GM12878 (cell line): ENCODE results near the gene GTPBP3. TPM values are rescaled to one million over a fixed set of nuclear protein-coding genes. Genes with fewer than 3 reads are reported as not detected.

Source experiments
- ATAC-seq: fragments of 200-7000 bp; cut with Tn5 transposase; 3 replicates; pipeline ENCODE4 v1.9.1; 2020; ENCODE audit warnings: mild to moderate bottlenecking, moderate library complexity
- BruUV-seq: library from RNA; stranded (reverse); fragments of 400-500 nt; replicated peaks from 2 replicates; lab custom pipeline; 2021; lab: Mats Ljungman, UMichigan
- CTCF ChIA-PET: fragments of 300-600 bp; sonication (Branson Sonifier 250); formaldehyde crosslinking; extraction: SDS; loops from one replicate; lab custom pipeline; 2021; ENCODE audit warnings: inconsistent platforms; lab: Yijun Ruan, JAX
- POLR2A ChIA-PET: fragments of 350-600 bp; formaldehyde crosslinking; extraction: SDS; loops from one replicate; lab custom pipeline; 2021; ENCODE audit warnings: inconsistent platforms; lab: Charles Lee
- RAD21 ChIA-PET: fragments of 300-600 bp; sonication (Branson Sonifier 250); formaldehyde crosslinking; loops from one replicate; lab custom pipeline; 2023; ENCODE audit warnings: antibody characterized with exemption; ENCODE audit not compliant: unreplicated experiment; lab: Charles Lee
- SMC1A ChIA-PET: fragments of 300-600 bp; sonication (Branson Sonifier 250); formaldehyde crosslinking; loops from one replicate; lab custom pipeline; 2023; ENCODE audit not compliant: unreplicated experiment, uncharacterized antibody; lab: Charles Lee
- DNase-seq: peaks from one replicate; pipeline ENCODE4 v3.0.0-alpha.2; 2011; ENCODE audit warnings: low read depth, low spot score
- FAIRE-seq: peaks from 3 replicates; lab custom pipeline; 2011; peaks lifted over from hg19 to GRCh38; lab: Jason Lieb, UNC
- H2AFZ ChIP-seq: 2 replicates; pipeline ENCODE4 v1.6.0; 2011; ENCODE audit warnings: low read depth, low read length, control low read depth; ENCODE audit not compliant: control insufficient read depth
- H3K27ac ChIP-seq: 2 replicates; pipeline ENCODE4 v1.5.1; 2011; ENCODE audit warnings: control low read depth; ENCODE audit not compliant: control insufficient read depth, insufficient read depth
- H3K27me3 ChIP-seq, 2 experiments: replicated peaks in 1 of 2; 2 replicates each; pipeline versions ENCODE4 v1.6.0 to v1.6.1; 2011; ENCODE audit warnings: low read length in 1 of 2; ENCODE audit not compliant: control insufficient read depth in 2 of 2, insufficient read depth in 2 of 2
- H3K36me3 ChIP-seq, 2 experiments: 2 replicates each; pipeline ENCODE4 v1.5.1; 2011; ENCODE audit warnings: low read length in 1 of 2; ENCODE audit not compliant: control insufficient read depth in 2 of 2, insufficient read depth in 2 of 2
- H3K4me1 ChIP-seq: 2 replicates; pipeline ENCODE4 v1.6.1; 2011; ENCODE audit warnings: mild to moderate bottlenecking, low read length, moderate library complexity, mixed read lengths; ENCODE audit not compliant: control insufficient read depth, insufficient read depth
- H3K4me2 ChIP-seq: 2 replicates; pipeline ENCODE4 v1.6.0; 2011; ENCODE audit warnings: control low read depth; ENCODE audit not compliant: control insufficient read depth, insufficient read depth
- H3K4me3 ChIP-seq: fragments of 200-600 bp; sonication (generic); 2 replicates; pipeline ENCODE4 v1.5.1; 2016
- H3K79me2 ChIP-seq: 2 replicates; pipeline ENCODE4 v1.6.0; 2011; ENCODE audit warnings: low read length; ENCODE audit not compliant: control insufficient read depth, insufficient read depth
- H3K9ac ChIP-seq: 2 replicates; pipeline ENCODE4 v1.8.0; 2011; ENCODE audit warnings: low read length, control low read depth, mixed read lengths; ENCODE audit not compliant: control insufficient read depth, insufficient read depth
- H3K9me3 ChIP-seq: replicated peaks from 3 replicates; pipeline ENCODE4 v1.5.1; 2011; ENCODE audit warnings: mild to moderate bottlenecking, low read length; ENCODE audit not compliant: control insufficient read depth, insufficient read depth
- H4K20me1 ChIP-seq: 2 replicates; pipeline ENCODE4 v1.6.0; 2011; ENCODE audit not compliant: control insufficient read depth, insufficient read depth
- HCFC1 ChIP-seq: fragments of 150-350 bp; IDR thresholded peaks from 2 replicates; pipeline ENCODE4 v1.6.1; 2014; ENCODE audit warnings: low read length
- HDAC6 ChIP-seq: fragments of 200-600 bp; sonication (generic); IDR thresholded peaks from one replicate; pipeline ENCODE4 v1.8.0; 2017; ENCODE audit warnings: antibody characterized with exemption; ENCODE audit not compliant: unreplicated experiment
- NFYA ChIP-seq: IDR thresholded peaks from 2 replicates; pipeline ENCODE4 v1.6.1; 2011; ENCODE audit warnings: low read depth, mild to moderate bottlenecking, low read length, improper control_type of control experiment, borderline replicate concordance
- POLR2A ChIP-seq: IDR thresholded peaks from 2 replicates; pipeline ENCODE4 v1.6.1; 2011; ENCODE audit warnings: low read depth, mild to moderate bottlenecking, low read length
- SREBF1 ChIP-seq: IDR thresholded peaks from 2 replicates; pipeline ENCODE4 v1.6.1; 2012; ENCODE audit warnings: mild to moderate bottlenecking, low read length
- SREBF2 ChIP-seq: IDR thresholded peaks from 2 replicates; pipeline ENCODE4 v1.6.1; 2012; ENCODE audit warnings: mild to moderate bottlenecking, low read length
- ZNF622 ChIP-seq: fragments of 450-650 bp; IDR thresholded peaks from 2 replicates; pipeline ENCODE4 v1.6.1; 2017; ENCODE audit warnings: mild to moderate bottlenecking, inconsistent platforms
- WGBS: methylation state at CpG from one replicate; pipeline ENCODE4 v1.1.6; 2016; ENCODE audit warnings: low lambda C conversion rate; ENCODE audit not compliant: insufficient replicate concordance, insufficient coverage; ENCODE audit errors: missing lambda C conversion rate; 5-methylcytosine and 5-hydroxymethylcytosine counted together
- in situ Hi-C: fragments of 300-500 bp; cut with MboI; formaldehyde crosslinking; loops from 9 replicates; pipeline ENCODE4 v1.14.3; 2018; ENCODE audit warnings: mixed read lengths
- intact Hi-C: fragments of 100-400 bp; cut with micrococcal nuclease; formaldehyde crosslinking; loops from one replicate; pipeline ENCODE4 v1.14.2; 2022; ENCODE audit not compliant: unreplicated experiment
- polyA plus RNA-seq, 11 experiments: library from polyadenylated mRNA; depleted of rRNA in 4 of 11; unstranded in 6 of 11; stranded (reverse) in 5 of 11; fragments of >200 nt; fragmentation: Nextera tagmentation in 4 of 11; fragmentation: Illumina TruSeq in 1 of 11; extraction: Ambion mirVana in 4 of 11; extraction: Trizol in 1 of 11; gene quantifications; 1 replicate in 1 of 11; 2 replicates in 10 of 11; pipeline versions ENCODE4 v1.2.1 to v1.2.3, GENCODE V29; 2011 to 2016; ENCODE audit warnings: inconsistent platforms in 2 of 11, missing spikeins in 2 of 11, low read depth in 1 of 11
- total RNA-seq, 4 experiments: library from RNA; depleted of rRNA in 3 of 4; stranded (reverse); fragments of >200 nt in 3 of 4; fragmentation: Illumina TruSeq in 1 of 4; extraction: Trizol in 1 of 4; gene quantifications; 2 replicates each; pipeline versions ENCODE4 v1.2.1 to v1.2.3, GENCODE V29; 2013 to 2021

GTPBP3 gene
- total and polyA plus RNA-seq, 10 of the 15 experiments (the other 5 are each of a cell fraction or from before 2014, with no cell fraction given), result 2.9 to 46.8 (median 15.4) TPM

DNA sequence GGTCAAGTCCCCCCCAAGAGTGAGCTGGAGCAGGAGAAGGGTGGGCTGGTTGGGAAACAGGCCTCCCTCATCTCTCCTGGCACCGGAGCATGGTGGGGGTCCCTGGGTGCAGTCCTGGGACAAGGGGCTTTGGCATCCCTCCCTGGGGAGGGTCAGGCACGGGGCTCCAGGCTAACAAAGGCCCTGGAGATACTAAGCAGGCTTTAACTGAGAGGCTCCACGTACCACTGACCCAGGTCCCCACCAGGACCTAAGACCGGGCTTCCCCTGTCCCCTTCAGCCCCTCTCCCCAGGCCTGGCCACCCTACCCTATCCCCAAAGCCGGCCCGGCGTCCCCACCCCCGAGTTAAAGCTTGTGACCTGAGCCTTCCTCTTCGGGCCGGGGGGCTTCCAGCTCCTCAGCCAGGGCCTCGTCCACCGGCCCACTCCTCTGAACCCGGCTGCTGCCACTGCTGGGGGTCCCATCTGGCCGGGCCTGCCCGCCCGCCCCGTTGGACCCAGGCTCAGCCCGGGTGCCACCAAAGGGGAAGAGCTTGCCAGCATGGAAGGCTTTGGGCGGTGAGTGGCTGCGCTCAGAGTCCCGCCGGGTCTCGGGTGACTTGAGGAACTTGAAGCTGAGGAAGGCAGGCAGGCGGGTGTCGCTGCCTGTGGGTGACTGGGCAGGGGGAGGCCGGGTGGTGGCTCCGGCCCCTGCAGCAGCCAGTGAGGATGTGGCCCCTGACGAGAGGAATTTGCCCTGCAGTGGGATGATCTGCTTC, 12.8 kb upstream of the GTPBP3 start:
- RAD21 ChIA-PET, result interaction anchor here (1.4 kb wide), 1 partner anchor 15 kb away, joined by 3 read pairs; the partner anchor contains the start of gene DDA1
- no peak for ATAC-seq
- no peak for TF ChIP-seq ZNF622
- 0 out of 2 replicates have a peak, but pooled peaks have one; percentile 17 for TF ChIP-seq POLR2A
- TF ChIP-seq SREBF1, result no peak
- TF ChIP-seq HCFC1, result no peak
- TF ChIP-seq NFYA, result no peak
- TF ChIP-seq, all 136 proteins: peak for 1
- no peak overlapping the region for H2AFZ ChIP-seq
- H3K79me2 ChIP-seq, result no peaks in the 10 kb centered on the region
- WGBS, result 79% methylated on average over 28 of the region's 28 CpGs
- in situ Hi-C loops (no loop called here), intact Hi-C loops (no loop called here)
- no peaks in the 10 kb centered on the region for H3K4me1 ChIP-seq
- H4K20me1 ChIP-seq, result no peaks in the 10 kb centered on the region
- H3K36me3 ChIP-seq, result peaks cover 5 to 8% of the 10 kb centered on the region in 2 experiments; a peak in 3 of 4 replicates
- DNase-seq, result no peak
- H3K27me3 ChIP-seq, result no peaks in the 10 kb centered on the region; a peak in 1 of 4 replicates
- H3K4me2 ChIP-seq, result no peak overlapping the region
- ChIA-PET CTCF (interaction anchor here (0.9 kb wide), 1 partner anchor 19 kb away, joined by 4 read pairs; the partner anchor contains the start of gene MRPL34), POLR2A (interaction anchor here (1.8 kb wide), 1 partner anchor 20 kb away, joined by 8 read pairs; the partner anchor contains the start of gene MRPL34), SMC1A (no interaction called here)
- FAIRE-seq, result no peak
- BruUV-seq, result no TSS peak
- H3K27ac ChIP-seq, result no peak overlapping the region
- no peak overlapping the region for H3K4me3 ChIP-seq
- H3K9ac ChIP-seq, result no peak overlapping the region
- no peaks in the 10 kb centered on the region for H3K9me3 ChIP-seq

GRCh38 chr19:17325133-17325532, 12.2 kb upstream of the GTPBP3 start:
- Histone ChIP-seq H3K4me3 (no peak overlapping the region), H3K27me3 (no peaks in the 10 kb centered on the region; a peak in 1 of 4 replicates), H3K79me2 (no peaks in the 10 kb centered on the region), H3K4me1 (no peaks in the 10 kb centered on the region), H2AFZ (no peak overlapping the region), H3K9me3 (no peaks in the 10 kb centered on the region), H4K20me1 (no peaks in the 10 kb centered on the region), H3K36me3 (peaks cover 3 to 6% of the 10 kb centered on the region in 2 experiments; a peak in 3 of 4 replicates), H3K4me2 (no peak overlapping the region), H3K9ac (no peak overlapping the region), H3K27ac (no peak overlapping the region)
- POLR2A ChIA-PET, result interaction anchor here (1.8 kb wide), 1 partner anchor 20 kb away, joined by 8 read pairs; the partner anchor contains the start of gene MRPL34
- TF ChIP-seq HDAC6 (no peak), SREBF2 (no peak)
- BruUV-seq, result no TSS peak
- WGBS, result 86% methylated on average over 20 of the region's 20 CpGs
- RAD21 ChIA-PET, result interaction anchor here (1.4 kb wide), 1 partner anchor 16 kb away, joined by 3 read pairs; the partner anchor contains the start of gene DDA1
- in situ Hi-C loops (no loop called here), intact Hi-C loops (no loop called here)
- no peak for ATAC-seq
- SMC1A ChIA-PET, result no interaction called here
- CTCF ChIA-PET, result no interaction called here
- no peak for FAIRE-seq
- no peak for DNase-seq
